Measurements from ENCODE around the gene WDR75. TPM values are rescaled to one million over a fixed set of nuclear protein-coding genes. Genes with fewer than 3 reads are reported as not detected.
A peak's percentile ranks its signal among the peaks of the same experiment; 100 is the strongest.
"Not testable (repeated sequence)": the region's sequence is repeated elsewhere in the genome, so short reads cannot be mapped to it uniquely, and the experiment has no call there.

The WDR75 gene
- polyA plus RNA-seq, 3 donors from 2014 or later: 2.2 to 12.5 (median 8.1) TPM

DNA sequence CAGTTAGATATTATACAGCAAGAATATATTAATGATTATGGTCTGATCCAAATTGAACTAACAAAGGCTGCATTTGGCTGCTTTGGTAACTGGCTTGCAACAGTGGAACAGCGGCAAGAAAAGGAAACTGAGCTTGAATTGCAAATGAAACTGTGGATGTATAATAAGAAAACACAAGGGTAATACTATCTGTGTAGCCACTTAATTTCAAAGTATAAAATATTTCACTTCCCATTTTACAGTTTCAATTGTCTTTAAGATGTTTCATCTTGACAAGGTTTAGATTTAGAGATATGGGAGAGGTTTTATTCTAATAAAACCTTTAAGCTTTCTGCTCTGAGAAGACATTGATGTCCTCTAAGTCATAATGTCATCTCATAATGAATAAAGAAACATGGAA is 23.8 kb downstream of the WDR75 start:
- H3K27me3 Mint-ChIP-seq (ENCODE audit: low read depth in 3 of 3): peaks cover 0 to 2% (median 0%) of the 10 kb centered on the region in 3 donors
- peaks cover 39 to 67% (median 55%) of the 10 kb centered on the region in 3 donors for H3K36me3 Mint-ChIP-seq
- DNase-seq: no peak
- H3K4me1 Mint-ChIP-seq: no peaks in the 10 kb centered on the region
- H3K4me3 Mint-ChIP-seq: no peak overlapping the region
- no peak overlapping the region for H3K27ac Mint-ChIP-seq
- no peaks in the 10 kb centered on the region for H3K9me3 Mint-ChIP-seq

GRCh38 chr2:189465478-189465877 is 24.2 kb downstream of the WDR75 start:
- Mint-ChIP-seq H3K4me1 (no peaks in the 10 kb centered on the region), H3K27ac (no peak overlapping the region), H3K4me3 (no peak overlapping the region), H3K36me3 (peaks cover 37 to 68% (median 54%) of the 10 kb centered on the region in 3 donors), H3K27me3 (ENCODE audit: low read depth in 3 of 3) (peaks cover 0 to 2% (median 0%) of the 10 kb centered on the region in 3 donors), H3K9me3 (no peaks in the 10 kb centered on the region)
- DNase-seq: no peak

GRCh38 chr2:189466046-189466445 is 24.8 kb downstream of the WDR75 start:
- H3K36me3 Mint-ChIP-seq: peaks cover 40 to 72% (median 55%) of the 10 kb centered on the region in 3 donors
- no peak overlapping the region for H3K27ac Mint-ChIP-seq
- DNase-seq: no peak
- H3K9me3 Mint-ChIP-seq: no peaks in the 10 kb centered on the region
- H3K4me1 Mint-ChIP-seq: no peaks in the 10 kb centered on the region
- no peak overlapping the region for H3K4me3 Mint-ChIP-seq
- H3K27me3 Mint-ChIP-seq (ENCODE audit: low read depth in 3 of 3): peaks cover 0 to 2% (median 0%) of the 10 kb centered on the region in 3 donors

GRCh38 chr2:189466656-189467055 is 25.4 kb downstream of the WDR75 start:
- H3K4me3 Mint-ChIP-seq: no peak overlapping the region
- no peaks in the 10 kb centered on the region for H3K9me3 Mint-ChIP-seq
- no peak overlapping the region for H3K27ac Mint-ChIP-seq
- H3K36me3 Mint-ChIP-seq: peaks cover 46 to 78% (median 59%) of the 10 kb centered on the region in 3 donors
- H3K27me3 Mint-ChIP-seq (ENCODE audit: low read depth in 3 of 3): peaks cover 0 to 2% (median 0%) of the 10 kb centered on the region in 3 donors
- DNase-seq: no peak
- no peaks in the 10 kb centered on the region for H3K4me1 Mint-ChIP-seq

GRCh38 chr2:189467160-189467559 is 25.9 kb downstream of the WDR75 start:
- no peak overlapping the region for H3K27ac Mint-ChIP-seq
- no peaks in the 10 kb centered on the region for H3K4me1 Mint-ChIP-seq
- no peak overlapping the region for H3K4me3 Mint-ChIP-seq
- H3K36me3 Mint-ChIP-seq: peaks cover 45 to 82% (median 59%) of the 10 kb centered on the region in 3 donors
- no peak for DNase-seq
- H3K27me3 Mint-ChIP-seq (ENCODE audit: low read depth in 3 of 3): peaks cover 0 to 2% (median 0%) of the 10 kb centered on the region in 3 donors
- H3K9me3 Mint-ChIP-seq: no peaks in the 10 kb centered on the region

- H3K9me3 Mint-ChIP-seq: no peaks in the 10 kb centered on the region
These were observed 26.3 kb downstream of the WDR75 start for GRCh38 chr2:189467593-189467992.

GRCh38 chr2:189474526-189474925 is 33.3 kb downstream of the WDR75 start:
- peaks cover 25 to 54% (median 29%) of the 10 kb centered on the region in 3 donors for H3K36me3 Mint-ChIP-seq
- no peaks in the 10 kb centered on the region for H3K27me3 Mint-ChIP-seq (ENCODE audit: low read depth in 3 of 3)
- no peak for DNase-seq
- no peaks in the 10 kb centered on the region for H3K4me1 Mint-ChIP-seq
- H3K27ac Mint-ChIP-seq: peak overlapping the region in 1 of 6 donors; percentile 10
- H3K4me3 Mint-ChIP-seq: no peak overlapping the region
- H3K9me3 Mint-ChIP-seq: no peaks in the 10 kb centered on the region

More at GRCh38 chr2:189467593-189467992, 26.3 kb downstream of the WDR75 start:
- Mint-ChIP-seq H3K4me3 (no peak overlapping the region), H3K4me1 (no peaks in the 10 kb centered on the region), H3K36me3 (peaks cover 41 to 78% (median 55%) of the 10 kb centered on the region in 3 donors), H3K27me3 (ENCODE audit: low read depth in 3 of 3) (peaks cover 0 to 2% (median 0%) of the 10 kb centered on the region in 3 donors), H3K27ac (no peak overlapping the region)
- DNase-seq: no peak

GRCh38 chr2:189477756-189478155 is 36.5 kb downstream of the WDR75 start:
- no peaks in the 10 kb centered on the region for H3K9me3 Mint-ChIP-seq
- peaks cover 15 to 31% (median 19%) of the 10 kb centered on the region in 3 donors for H3K36me3 Mint-ChIP-seq
- no peaks in the 10 kb centered on the region for H3K4me1 Mint-ChIP-seq
- H3K27me3 Mint-ChIP-seq (ENCODE audit: low read depth in 3 of 3): peaks cover 2 to 4% (median 2%) of the 10 kb centered on the region in 3 donors
- no peak for DNase-seq
- no peak overlapping the region for H3K4me3 Mint-ChIP-seq
- H3K27ac Mint-ChIP-seq: peak overlapping the region in 2 of 6 donors; percentile 34 to 79

GRCh38 chr2:189478289-189478688 is 37.0 kb downstream of the WDR75 start:
- DNase-seq; H3K9me3 Mint-ChIP-seq; H3K4me3 Mint-ChIP-seq; H3K4me1 Mint-ChIP-seq; H3K27me3 Mint-ChIP-seq (ENCODE audit: low read depth in 3 of 3); H3K27ac Mint-ChIP-seq: not testable (repeated sequence)
- peaks cover 15 to 31% (median 19%) of the 10 kb centered on the region in 3 donors for H3K36me3 Mint-ChIP-seq

GRCh38 chr2:189481071-189481470 is 39.8 kb downstream of the WDR75 start:
- H3K4me3 Mint-ChIP-seq: no peak overlapping the region
- no peaks in the 10 kb centered on the region for H3K4me1 Mint-ChIP-seq
- H3K27ac Mint-ChIP-seq: no peak overlapping the region
- no peak for DNase-seq
- no peaks in the 10 kb centered on the region for H3K9me3 Mint-ChIP-seq
- H3K27me3 Mint-ChIP-seq (ENCODE audit: low read depth in 3 of 3): peaks cover 2 to 4% (median 2%) of the 10 kb centered on the region in 3 donors
- H3K36me3 Mint-ChIP-seq: peaks cover 6 to 17% (median 9%) of the 10 kb centered on the region in 3 donors

GRCh38 chr2:189483571-189483970 is 42.3 kb downstream of the WDR75 start:
- DNase-seq: no peak
- H3K9me3 Mint-ChIP-seq: no peaks in the 10 kb centered on the region
- H3K27ac Mint-ChIP-seq: no peak overlapping the region
- H3K36me3 Mint-ChIP-seq: peaks cover 0 to 4% (median 0%) of the 10 kb centered on the region in 3 donors
- peaks cover 4 to 6% (median 4%) of the 10 kb centered on the region in 3 donors for H3K27me3 Mint-ChIP-seq (ENCODE audit: low read depth in 3 of 3)
- H3K4me1 Mint-ChIP-seq: no peaks in the 10 kb centered on the region
- no peak overlapping the region for H3K4me3 Mint-ChIP-seq

DNA sequence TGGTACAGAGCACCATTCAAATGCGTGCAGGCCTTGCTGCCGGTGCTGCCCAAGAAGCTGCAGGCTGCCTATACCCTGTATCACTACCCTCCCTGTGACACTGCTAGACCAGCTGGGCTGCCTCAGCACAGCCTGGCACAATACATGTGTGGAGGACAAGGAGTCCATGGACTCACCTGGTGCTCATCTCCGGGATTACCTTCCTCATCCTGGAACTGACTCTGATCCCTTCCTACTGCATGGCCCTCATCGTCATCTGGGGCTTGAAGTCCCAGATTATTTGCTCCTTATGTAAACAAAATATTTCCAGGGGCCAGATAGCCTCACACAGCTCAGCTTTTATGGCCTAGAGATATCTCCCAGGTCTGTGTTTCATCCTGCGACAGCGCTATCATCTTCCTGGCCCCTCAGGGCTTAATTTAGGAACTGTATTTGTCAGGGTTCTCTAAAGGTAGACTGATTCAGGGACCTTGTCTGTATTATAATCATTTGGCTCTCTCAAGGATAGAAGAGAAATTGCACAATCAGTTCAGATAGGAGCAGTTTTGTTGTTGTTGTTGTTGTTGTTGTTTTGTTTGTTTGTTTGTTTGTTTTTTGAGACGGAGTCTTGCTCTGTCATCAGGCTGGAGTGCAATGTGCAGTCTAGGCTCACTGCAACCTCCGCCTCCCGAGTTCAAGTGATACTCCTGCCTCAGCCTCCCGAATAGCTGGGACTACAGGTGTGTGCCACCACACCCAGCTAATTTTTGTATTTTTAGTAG is 42.9 kb downstream of the WDR75 start:
- Mint-ChIP-seq H3K9me3 (no peaks in the 10 kb centered on the region), H3K27me3 (ENCODE audit: low read depth in 3 of 3) (peaks cover 4 to 6% (median 4%) of the 10 kb centered on the region in 3 donors), H3K27ac (no peak overlapping the region), H3K4me3 (no peak overlapping the region), H3K36me3 (peaks cover 0 to 4% (median 0%) of the 10 kb centered on the region in 3 donors), H3K4me1 (no peaks in the 10 kb centered on the region)
- DNase-seq: no peak

DNA sequence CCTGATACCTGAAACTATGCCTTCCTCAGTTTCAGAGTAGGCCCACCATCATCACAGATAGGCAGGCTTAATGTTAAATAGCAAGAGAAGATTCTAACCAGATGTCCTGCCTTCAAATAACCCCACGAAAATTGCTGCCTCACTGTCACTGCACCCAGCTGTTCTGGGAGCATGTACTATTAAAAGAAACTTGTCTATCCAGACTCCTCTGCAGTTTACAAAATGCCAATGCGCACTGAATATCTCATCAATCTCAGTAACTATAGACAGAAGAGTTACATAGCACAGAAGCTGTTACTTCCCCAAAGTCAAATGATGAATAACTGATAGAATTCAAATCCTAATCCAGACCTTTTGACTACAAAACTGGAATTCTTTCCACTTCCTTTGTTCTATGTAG is 43.9 kb downstream of the WDR75 start:
- DNase-seq: no peak
- Mint-ChIP-seq H3K27me3 (ENCODE audit: low read depth in 3 of 3) (peaks cover 4 to 6% (median 4%) of the 10 kb centered on the region in 3 donors), H3K36me3 (peaks cover 0 to 4% (median 0%) of the 10 kb centered on the region in 3 donors), H3K27ac (no peak overlapping the region), H3K4me1 (no peaks in the 10 kb centered on the region), H3K9me3 (no peaks in the 10 kb centered on the region), H3K4me3 (no peak overlapping the region)

DNA sequence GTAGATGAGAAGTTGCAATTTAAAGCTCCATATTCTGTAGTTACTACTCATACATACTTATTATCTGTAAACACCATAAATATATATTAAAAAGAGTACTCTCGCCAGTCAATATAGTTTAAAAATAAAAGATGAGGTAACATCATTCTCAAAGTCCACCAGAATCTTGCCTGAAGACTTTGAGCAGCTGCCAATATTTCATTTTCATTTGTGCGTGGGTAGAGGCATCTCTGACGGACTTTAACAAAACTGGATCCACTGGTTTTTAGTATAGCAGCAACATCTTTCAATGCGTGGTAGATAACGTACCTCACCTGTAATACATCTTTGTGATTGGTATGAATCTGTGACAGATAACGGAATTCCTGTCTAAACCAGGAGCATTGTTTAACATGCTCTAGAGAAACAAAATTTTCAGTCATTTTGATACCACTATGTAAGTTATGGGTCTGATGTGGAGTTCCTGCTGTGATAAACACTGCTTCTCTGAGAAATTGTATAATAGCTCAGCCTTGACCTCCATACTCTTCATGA is 45.0 kb downstream of the WDR75 start:
- Mint-ChIP-seq H3K36me3 (peaks cover 0 to 4% (median 0%) of the 10 kb centered on the region in 3 donors), H3K27me3 (ENCODE audit: low read depth in 3 of 3) (peaks cover 4 to 10% (median 4%) of the 10 kb centered on the region in 3 donors), H3K27ac (no peak overlapping the region), H3K9me3 (no peaks in the 10 kb centered on the region), H3K4me1 (no peaks in the 10 kb centered on the region), H3K4me3 (no peak overlapping the region)
- DNase-seq: no peak
